Keratinocyte (primary cell): ENCODE results near the gene MTHFD2.

Experiments used
- CTCF ChIP-seq, 3 experiments: IDR thresholded peaks in 1 of 3; conservative IDR thresholded peaks in 1 of 3; optimal IDR thresholded peaks in 1 of 3; 2 replicates in 2 of 3; 3 replicates in 1 of 3; pipeline versions ENCODE3 to v1.5.1; 2011; ENCODE audit warnings: low read length in 3 of 3, mild to moderate bottlenecking in 3 of 3, moderate library complexity in 2 of 3, control low read depth in 1 of 3, inconsistent platforms in 1 of 3; ENCODE audit not compliant: insufficient read depth in 2 of 3; ENCODE audit errors: extremely low read depth in 1 of 3
- EZH2 ChIP-seq: IDR thresholded peaks from one replicate; pipeline ENCODE4 v1.6.1; 2012; ENCODE audit warnings: inconsistent platforms, mild to moderate bottlenecking, low read length, moderate library complexity

GRCh38 chr2:74201596-74201995, 3.2 kb downstream of the MTHFD2 start:
- TF ChIP-seq CTCF (optimal IDR thresholded peaks at IDR 0.05 in 1 of 3, IDR thresholded peaks at IDR 0.05 in 1 of 3, conservative IDR thresholded peaks at IDR 0.05 in 1 of 3; ENCODE audit: extremely low read depth in 1 of 3, insufficient read depth in 2 of 3, low read length in 3 of 3) = no peak
- no peak for TF ChIP-seq EZH2
